ENCODE results near the gene JADE2.

JADE2 gene

DNA sequence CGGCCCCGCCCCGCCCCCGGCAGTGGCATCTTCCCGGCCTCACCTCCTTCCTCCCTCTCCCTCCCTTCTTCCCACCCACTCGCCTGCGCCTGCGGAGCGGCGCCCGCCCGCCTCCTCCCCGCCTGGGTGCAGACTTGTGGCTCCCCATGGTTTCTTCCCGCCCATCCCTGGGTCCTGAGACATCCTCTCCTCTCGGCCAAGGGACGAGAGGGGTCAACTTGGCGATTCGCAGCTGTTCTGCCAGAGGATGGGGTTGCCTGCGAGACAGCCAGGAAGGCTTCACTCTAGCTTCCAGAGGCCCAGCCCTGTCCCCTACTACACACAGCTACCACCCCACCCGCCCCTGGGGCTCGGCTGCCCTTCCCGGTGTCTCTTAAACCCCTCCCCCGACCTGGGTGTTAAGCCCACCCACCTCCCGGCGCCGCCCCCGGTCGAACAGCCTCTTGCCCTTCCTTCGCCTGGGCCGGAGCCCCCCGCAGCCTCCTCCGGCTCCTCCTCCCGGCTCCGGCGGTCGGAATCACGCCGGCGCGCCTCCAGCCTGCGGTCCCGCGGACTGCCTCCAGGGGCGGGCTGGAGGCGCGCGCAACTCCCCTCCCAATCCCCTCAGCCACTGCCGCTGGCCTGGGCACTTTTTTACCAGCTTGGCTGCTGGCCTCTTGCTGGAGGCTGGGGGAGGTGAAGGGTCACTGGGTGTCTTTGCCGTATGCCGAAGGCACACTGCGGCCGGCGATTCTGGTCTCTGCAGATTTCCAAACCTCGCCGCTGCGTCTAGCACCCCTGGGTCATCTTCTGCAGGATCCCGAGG is 1.9 kb downstream of the JADE2 start (continued):
- no peak for TF ChIP-seq ZSCAN16 (tag by site-specific recombination; IDR thresholded peaks at IDR 0.05)
- peak; percentile 31; the same call in 1 of the 2 replicates for TF ChIP-seq ZNF843 (tag by site-specific recombination; IDR thresholded peaks at IDR 0.05)
- no peak for TF ChIP-seq INSM2 (tag by site-specific recombination; IDR thresholded peaks at IDR 0.05)
- no peak for TF ChIP-seq ZFP41 (tag by site-specific recombination; IDR thresholded peaks at IDR 0.05; ENCODE audit: borderline replicate concordance)
- TF ChIP-seq REPIN1 (tag by site-specific recombination; IDR thresholded peaks at IDR 0.05; ENCODE audit: low read depth) = no peak
- TF ChIP-seq ZBTB17 (tag by site-specific recombination; IDR thresholded peaks at IDR 0.05) = no peak
- no peak for TF ChIP-seq ZNF521 (tag by site-specific recombination; IDR thresholded peaks at IDR 0.05)
- TF ChIP-seq HOXC10 (CRISPR knock-in tag; IDR thresholded peaks at IDR 0.05) = no peak
- no peak for TF ChIP-seq ZNF791 (tag by site-specific recombination; IDR thresholded peaks at IDR 0.05)
- no peak for TF ChIP-seq ZNF10 (tag by site-specific recombination; IDR thresholded peaks at IDR 0.05)
- TF ChIP-seq, protein P1, sequence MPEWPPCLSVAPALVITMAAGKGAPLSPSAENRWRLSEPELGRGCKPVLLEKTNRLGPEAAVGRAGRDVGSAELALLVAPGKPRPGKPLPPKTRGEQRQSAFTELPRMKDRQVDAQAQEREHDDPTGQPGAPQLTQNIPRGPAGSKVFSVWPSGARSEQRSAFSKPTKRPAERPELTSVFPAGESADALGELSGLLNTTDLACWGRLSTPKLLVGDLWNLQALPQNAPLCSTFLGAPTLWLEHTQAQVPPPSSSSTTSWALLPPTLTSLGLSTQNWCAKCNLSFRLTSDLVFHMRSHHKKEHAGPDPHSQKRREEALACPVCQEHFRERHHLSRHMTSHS (tag by site-specific recombination; IDR thresholded peaks at IDR 0.05) = no peak
- no peak for TF ChIP-seq FEZF1 (tag by site-specific recombination; IDR thresholded peaks at IDR 0.05)
- no peak for TF ChIP-seq ZNF571 (tag by site-specific recombination; IDR thresholded peaks at IDR 0.05)
- peak; percentile 44 for TF ChIP-seq ZNF76 (tag by site-specific recombination; IDR thresholded peaks at IDR 0.05; ENCODE audit: borderline replicate concordance, low read depth)
- no peak for TF ChIP-seq ZNF558 (tag by site-specific recombination; IDR thresholded peaks at IDR 0.05)
- no peak for TF ChIP-seq ZNF560 (tag by site-specific recombination; IDR thresholded peaks at IDR 0.05; ENCODE audit: borderline replicate concordance)
- TF ChIP-seq KLF17 (tag by site-specific recombination; IDR thresholded peaks at IDR 0.05) = peak; percentile 53; the same call in 1 of the 2 replicates
- TF ChIP-seq ZNF211 (tag by site-specific recombination; IDR thresholded peaks at IDR 0.05; ENCODE audit: low read depth) = no peak
- no peak for TF ChIP-seq ZNF473 (tag by site-specific recombination; IDR thresholded peaks at IDR 0.05)
- TF ChIP-seq ZNF513 (tag by site-specific recombination; IDR thresholded peaks at IDR 0.05) = no peak
- no peak for TF ChIP-seq ZNF776 (tag by site-specific recombination; IDR thresholded peaks at IDR 0.05; ENCODE audit: borderline replicate concordance)
- TF ChIP-seq ZBTB8A (tag by site-specific recombination; IDR thresholded peaks at IDR 0.05) = peak; percentile 90
- peak; percentile 91 for TF ChIP-seq ZFHX2 (tag by site-specific recombination; conservative IDR thresholded peaks at IDR 0.05)
- TF ChIP-seq, protein P2, sequence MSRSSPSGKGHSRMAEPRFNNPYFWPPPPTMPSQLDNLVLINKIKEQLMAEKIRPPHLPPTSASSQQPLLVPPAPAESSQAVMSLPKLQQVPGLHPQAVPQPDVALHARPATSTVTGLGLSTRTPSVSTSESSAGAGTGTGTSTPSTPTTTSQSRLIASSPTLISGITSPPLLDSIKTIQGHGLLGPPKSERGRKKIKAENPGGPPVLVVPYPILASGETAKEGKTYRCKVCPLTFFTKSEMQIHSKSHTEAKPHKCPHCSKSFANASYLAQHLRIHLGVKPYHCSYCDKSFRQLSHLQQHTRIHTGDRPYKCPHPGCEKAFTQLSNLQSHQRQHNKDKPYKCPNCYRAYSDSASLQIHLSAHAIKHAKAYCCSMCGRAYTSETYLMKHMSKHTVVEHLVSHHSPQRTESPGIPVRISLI (tag by site-specific recombination; IDR thresholded peaks at IDR 0.05) = peak; percentile 84; the same call in 1 of the 2 replicates
- TF ChIP-seq KLF1 (tag by site-specific recombination; IDR thresholded peaks at IDR 0.05) = peak; percentile 78
- TF ChIP-seq ZNF548 (tag by site-specific recombination; IDR thresholded peaks at IDR 0.05) = no peak
- TF ChIP-seq ZNF426 (tag by site-specific recombination; IDR thresholded peaks at IDR 0.05) = no peak
- no peak for TF ChIP-seq ZNF112 (tag by site-specific recombination; IDR thresholded peaks at IDR 0.05)
- TF ChIP-seq ZFP37 (tag by site-specific recombination; IDR thresholded peaks at IDR 0.05) = 0 out of 2 replicates have a peak, but pooled peaks have one; percentile 17
- TF ChIP-seq, protein P3, sequence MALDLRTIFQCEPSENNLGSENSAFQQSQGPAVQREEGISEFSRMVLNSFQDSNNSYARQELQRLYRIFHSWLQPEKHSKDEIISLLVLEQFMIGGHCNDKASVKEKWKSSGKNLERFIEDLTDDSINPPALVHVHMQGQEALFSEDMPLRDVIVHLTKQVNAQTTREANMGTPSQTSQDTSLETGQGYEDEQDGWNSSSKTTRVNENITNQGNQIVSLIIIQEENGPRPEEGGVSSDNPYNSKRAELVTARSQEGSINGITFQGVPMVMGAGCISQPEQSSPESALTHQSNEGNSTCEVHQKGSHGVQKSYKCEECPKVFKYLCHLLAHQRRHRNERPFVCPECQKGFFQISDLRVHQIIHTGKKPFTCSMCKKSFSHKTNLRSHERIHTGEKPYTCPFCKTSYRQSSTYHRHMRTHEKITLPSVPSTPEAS (tag by site-specific recombination; IDR thresholded peaks at IDR 0.05) = no peak
- TF ChIP-seq ZNF704 (tag by site-specific recombination; IDR thresholded peaks at IDR 0.05) = no peak
- TF ChIP-seq ZNF133 (tag by site-specific recombination; IDR thresholded peaks at IDR 0.05) = no peak
- TF ChIP-seq KLF7 (tag by site-specific recombination; IDR thresholded peaks at IDR 0.05; ENCODE audit: borderline replicate concordance) = peak; percentile 75
